ENCODE results near the gene SMIM29. TPM values are rescaled to one million over a fixed set of nuclear protein-coding genes. Genes with fewer than 3 reads are reported as not detected.
"Not testable (repeated sequence)": the region's sequence is repeated elsewhere in the genome, so short reads cannot be mapped to it uniquely, and the experiment has no call there.

Gene SMIM29
- total RNA-seq, 4 donors from 2014 or later, result 17.3 to 21.6 (median 18.2) TPM

- H3K36me3 ChIP-seq, result peaks cover 0 to 29% (median 4%) of the 10 kb centered on the region in 3 donors
- H3K9me3 ChIP-seq, result no peaks in the 10 kb centered on the region
- H3K27ac ChIP-seq, result peak overlapping the region; percentile 91 to 94 (median 94)
- H3K27me3 ChIP-seq, result no peaks in the 10 kb centered on the region
- peaks cover 34 to 67% (median 39%) of the 10 kb centered on the region in 3 donors for H3K4me1 ChIP-seq
- no peak for DNase-seq
- TF ChIP-seq CTCF (IDR thresholded peaks at IDR 0.05) (no peak), POLR2A (IDR thresholded peaks at IDR 0.05) (no peak)
- H3K4me3 ChIP-seq, result peak overlapping the region; percentile 69 to 90 (median 76)
- WGBS, 2 donors, result 5 to 57% methylated on average over 2 to 5 of the region's 17 CpGs
- intact Hi-C loops (cut with DNase I), result no loop called here
Measured at GRCh38 chr6:34248198-34248726, 544 bp downstream of the SMIM29 start.

GRCh38 chr6:34247481-34248197 is 1.2 kb downstream of the SMIM29 start:
- TF ChIP-seq POLR2A (IDR thresholded peaks at IDR 0.05) (no peak), CTCF (IDR thresholded peaks at IDR 0.05) (no peak)
- peak overlapping the region; percentile 91 to 94 (median 94) for H3K27ac ChIP-seq
- DNase-seq, result no peak
- no CpG with 5 or more reads among the region's 6 CpGs for WGBS, 2 donors
- H3K27me3 ChIP-seq, result no peaks in the 10 kb centered on the region
- no peaks in the 10 kb centered on the region for H3K9me3 ChIP-seq
- peaks cover 0 to 36% (median 4%) of the 10 kb centered on the region in 3 donors for H3K36me3 ChIP-seq
- H3K4me1 ChIP-seq, result peaks cover 34 to 74% (median 43%) of the 10 kb centered on the region in 3 donors
- intact Hi-C loops (cut with DNase I), result no loop called here
- H3K4me3 ChIP-seq, result peak overlapping the region in 3 of 4 donors; percentile 69 to 90 (median 73)

- peak in 3 of 6 experiments; percentile 13 to 37 (median 16) for TF ChIP-seq CTCF (IDR thresholded peaks at IDR 0.05)
- no peak for TF ChIP-seq POLR2A (IDR thresholded peaks at IDR 0.05)
- Histone ChIP-seq H3K27me3 (no peaks in the 10 kb centered on the region), H3K4me3 (no peak overlapping the region), H3K36me3 (peaks cover 4 to 44% (median 4%) of the 10 kb centered on the region in 3 donors), H3K27ac (peak overlapping the region in 3 of 4 donors; percentile 91 to 94 (median 93)), H3K4me1 (peaks cover 34 to 75% (median 43%) of the 10 kb centered on the region in 3 donors), H3K9me3 (no peaks in the 10 kb centered on the region)
- intact Hi-C loops (cut with DNase I), result no loop called here
- DNase-seq, result no peak
- 38 to 39% methylated on average over 2 to 4 of the region's 8 CpGs for WGBS, 2 donors
Measured at GRCh38 chr6:34246563-34247391, 2.0 kb downstream of the SMIM29 start.

GRCh38 chr6:34246249-34246562 is 2.6 kb downstream of the SMIM29 start:
- H3K4me1 ChIP-seq, result peaks cover 34 to 75% (median 43%) of the 10 kb centered on the region in 3 donors
- DNase-seq, result no peak
- H3K27me3 ChIP-seq, result no peaks in the 10 kb centered on the region
- TF ChIP-seq CTCF (IDR thresholded peaks at IDR 0.05) (no peak), POLR2A (IDR thresholded peaks at IDR 0.05) (no peak)
- H3K36me3 ChIP-seq, result peaks cover 4 to 50% (median 9%) of the 10 kb centered on the region in 3 donors
- H3K9me3 ChIP-seq, result no peaks in the 10 kb centered on the region
- H3K27ac ChIP-seq, result peak overlapping the region in 1 of 4 donors; percentile 94
- intact Hi-C loops (cut with DNase I), result no loop called here
- WGBS, 2 donors, result 56 to 70% methylated on average over 1 of the region's 2 CpGs
- H3K4me3 ChIP-seq, result no peak overlapping the region

GRCh38 chr6:34245761-34246140 is 3.1 kb downstream of the SMIM29 start:
- DNase-seq; H3K27me3 ChIP-seq; H3K4me3 ChIP-seq; intact Hi-C loops (cut with DNase I); H3K9me3 ChIP-seq: not testable (repeated sequence)
- Histone ChIP-seq H3K27ac (peak overlapping the region in 2 of 4 donors; percentile 84 to 94), H3K36me3 (peaks cover 4 to 55% (median 13%) of the 10 kb centered on the region in 3 donors), H3K4me1 (peaks cover 34 to 76% (median 43%) of the 10 kb centered on the region in 3 donors)
- WGBS, 2 donors, result 69 to 92% methylated on average over 4 of the region's 7 CpGs

- H3K27me3 ChIP-seq; intact Hi-C loops (cut with DNase I); H3K4me3 ChIP-seq; H3K9me3 ChIP-seq; DNase-seq: not testable (repeated sequence)
- WGBS, 2 donors, result 47 to 82% methylated on average over 6 of the region's 13 CpGs
- peak overlapping the region; percentile 79 to 86 (median 82) for H3K27ac ChIP-seq
- H3K36me3 ChIP-seq, result peaks cover 4 to 60% (median 16%) of the 10 kb centered on the region in 3 donors
- peaks cover 34 to 80% (median 42%) of the 10 kb centered on the region in 3 donors for H3K4me1 ChIP-seq
Measured at GRCh38 chr6:34245032-34245760, 3.6 kb downstream of the SMIM29 start.

Measured in esophagus squamous epithelium (tissue), 5 donors.